Measurements from ENCODE around the gene GRAMD2B.
"Not testable (repeated sequence)": the region's sequence is repeated elsewhere in the genome, so short reads cannot be mapped to it uniquely, and the experiment has no call there.

GRAMD2B gene

DNA sequence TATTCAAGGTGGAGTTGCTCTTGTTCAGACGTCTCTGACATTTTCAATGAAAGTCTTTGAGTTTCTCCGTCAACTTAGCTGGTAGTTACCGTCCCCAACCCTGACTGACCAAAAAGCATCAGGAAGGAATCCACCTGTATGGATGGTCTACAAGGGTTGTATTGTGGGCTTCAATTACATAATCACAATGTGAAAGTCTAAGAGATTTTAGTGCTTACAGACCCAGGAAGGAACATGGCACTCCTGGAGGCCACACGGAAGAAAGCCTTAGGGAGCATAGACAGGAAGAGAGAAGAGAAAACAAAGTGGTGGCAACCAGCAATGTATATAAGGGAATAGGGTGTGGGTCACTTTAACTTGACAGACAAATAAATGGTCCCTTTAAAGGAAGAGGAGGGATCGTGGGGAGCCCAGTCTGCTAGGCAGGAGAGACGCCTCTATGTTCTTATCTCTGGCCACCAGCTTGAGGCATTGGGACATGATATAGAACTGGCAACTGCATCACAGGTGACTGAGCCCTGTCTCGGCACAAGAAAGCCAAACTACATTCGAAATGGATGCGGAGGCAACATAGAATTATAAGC lies 91.4 kb downstream of the GRAMD2B start:
- no peak for DNase-seq

DNA sequence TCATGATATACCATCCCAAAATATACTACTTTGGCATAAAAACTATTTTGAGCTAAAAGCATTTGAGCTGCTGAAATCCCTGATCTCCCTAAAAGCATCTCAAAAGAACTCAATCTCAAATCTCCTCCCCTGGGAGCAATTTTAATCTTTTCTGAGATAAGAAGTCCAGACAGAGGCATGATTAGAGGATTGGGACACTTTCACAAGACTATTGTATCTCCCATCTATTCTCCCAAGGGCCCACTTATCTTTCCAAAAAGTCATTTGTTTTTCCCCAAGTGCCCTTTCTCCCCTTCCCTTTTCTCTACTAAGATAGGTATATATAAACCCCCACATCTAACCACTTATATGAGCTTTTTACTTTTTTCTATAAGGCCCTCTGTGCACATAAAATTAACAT lies 92.1 kb downstream of the GRAMD2B start:
- no peak for DNase-seq

DNA sequence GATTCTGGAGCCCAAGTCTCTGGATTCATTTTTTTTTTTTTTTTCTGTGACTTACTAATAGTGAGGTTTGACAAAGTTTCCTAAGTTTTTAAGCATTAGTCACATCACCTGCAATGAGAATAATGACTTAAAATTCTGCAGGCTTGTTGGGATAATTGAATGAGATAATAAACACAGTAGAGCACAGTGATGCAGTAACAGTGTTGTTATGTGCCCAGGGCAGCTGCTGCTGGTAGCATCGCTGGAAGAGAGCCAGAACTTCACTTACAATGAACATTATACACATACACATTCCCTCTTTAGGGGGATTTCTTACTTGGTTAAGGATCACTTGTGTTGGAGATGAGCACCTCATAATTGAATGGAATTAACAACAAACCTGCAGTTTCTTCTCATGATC lies 92.9 kb downstream of the GRAMD2B start:
- no peak for DNase-seq

DNA sequence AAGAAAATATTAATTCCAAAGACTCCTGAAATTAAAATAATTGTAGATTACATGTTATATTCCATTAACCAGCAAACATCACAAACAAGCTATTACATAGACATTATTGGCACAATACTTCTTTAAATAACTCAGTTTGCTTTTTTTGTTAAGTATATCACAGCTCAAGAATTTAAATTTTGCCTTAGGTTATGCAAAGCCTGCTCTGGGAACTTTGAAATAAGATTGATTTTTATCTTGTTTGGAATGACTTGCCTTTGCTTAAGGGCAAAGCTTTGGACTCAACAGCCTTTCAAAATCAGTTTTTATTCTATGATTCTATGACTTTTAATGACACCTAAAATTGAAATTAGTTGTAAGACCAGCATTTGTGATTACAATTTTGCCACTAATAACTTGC lies 93.6 kb downstream of the GRAMD2B start:
- no peak for DNase-seq

DNA sequence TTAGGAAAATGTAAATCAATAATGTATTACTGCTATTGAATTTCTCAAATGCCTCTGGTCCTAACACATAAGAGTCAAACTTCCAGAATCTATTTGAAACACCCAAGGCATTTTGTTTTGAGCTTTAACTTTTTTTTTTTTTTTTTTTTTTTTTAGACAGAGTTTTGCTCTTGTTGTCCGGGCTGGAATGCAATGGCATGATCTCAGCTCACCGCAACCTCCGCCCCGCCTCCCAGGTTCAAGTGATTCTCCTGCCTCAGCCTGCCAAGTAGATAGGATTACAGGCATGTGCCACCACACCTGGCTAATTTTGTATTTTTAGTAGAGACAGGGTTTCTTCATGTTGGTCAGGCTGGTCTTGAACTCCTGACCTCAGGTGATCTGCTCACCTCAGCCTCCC lies 96.0 kb downstream of the GRAMD2B start:
- not testable (repeated sequence) for DNase-seq

DNA sequence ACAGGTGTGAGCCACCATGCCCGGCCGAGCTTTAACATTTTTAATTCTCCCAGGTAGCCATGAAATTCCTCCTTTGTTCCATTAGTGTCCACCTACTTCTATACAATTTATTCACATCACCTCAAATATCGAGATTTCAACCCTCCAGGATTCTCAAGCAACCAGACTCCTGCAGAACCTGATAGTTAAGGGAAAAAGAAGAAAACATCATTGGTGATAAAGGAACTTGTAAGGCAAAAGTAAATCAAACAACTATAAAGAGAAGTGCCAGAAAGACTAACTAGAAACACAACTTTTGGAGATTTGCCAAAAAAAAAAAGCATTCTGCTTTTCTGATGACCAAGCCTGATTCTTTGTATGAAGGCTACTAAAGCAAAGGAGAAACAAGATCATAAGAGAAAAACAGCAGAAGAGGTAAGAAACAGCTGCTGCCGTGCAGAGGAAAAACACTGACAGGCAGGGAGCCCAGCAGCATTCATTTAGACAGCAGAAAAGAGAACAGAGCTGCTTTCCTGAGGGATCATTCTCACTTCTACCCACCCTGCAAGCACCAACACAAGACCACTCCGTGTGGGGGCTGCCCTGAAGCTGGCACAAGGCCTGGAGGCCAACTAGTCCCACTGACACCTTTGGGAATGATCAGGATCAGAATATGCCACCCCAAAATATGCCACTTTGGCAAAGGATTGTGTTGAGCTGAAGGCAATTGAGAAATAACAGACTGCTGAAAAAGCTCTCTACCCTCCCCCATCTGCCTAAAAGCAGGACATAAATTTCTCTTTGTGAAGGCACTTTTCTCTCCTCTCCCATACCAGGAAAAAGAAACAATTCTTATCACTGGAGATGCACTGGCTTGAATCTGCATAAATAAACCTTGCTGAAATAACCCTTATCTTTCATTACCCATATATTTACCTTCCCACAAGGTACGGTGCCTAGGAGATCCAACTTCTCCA lies 96.7 kb downstream of the GRAMD2B start:
- no peak for DNase-seq

DNA sequence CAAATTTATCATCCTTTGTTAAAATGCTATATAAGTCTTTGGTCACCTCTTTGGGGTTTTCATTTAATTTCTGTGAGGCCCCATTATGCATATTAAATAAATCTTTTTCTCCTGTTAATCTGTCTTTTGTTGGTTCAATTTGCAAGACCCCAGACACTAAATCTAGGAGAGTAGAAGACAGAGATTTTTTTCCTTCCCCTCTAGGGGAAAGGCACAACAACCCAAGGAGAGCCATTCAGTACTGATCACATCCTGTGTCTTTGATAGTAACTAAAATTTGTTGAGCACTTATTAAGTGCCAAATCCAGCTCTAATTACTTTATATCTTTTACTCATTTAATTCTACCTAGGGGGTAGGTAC lies 97.4 kb downstream of the GRAMD2B start:
- no peak for DNase-seq

DNA sequence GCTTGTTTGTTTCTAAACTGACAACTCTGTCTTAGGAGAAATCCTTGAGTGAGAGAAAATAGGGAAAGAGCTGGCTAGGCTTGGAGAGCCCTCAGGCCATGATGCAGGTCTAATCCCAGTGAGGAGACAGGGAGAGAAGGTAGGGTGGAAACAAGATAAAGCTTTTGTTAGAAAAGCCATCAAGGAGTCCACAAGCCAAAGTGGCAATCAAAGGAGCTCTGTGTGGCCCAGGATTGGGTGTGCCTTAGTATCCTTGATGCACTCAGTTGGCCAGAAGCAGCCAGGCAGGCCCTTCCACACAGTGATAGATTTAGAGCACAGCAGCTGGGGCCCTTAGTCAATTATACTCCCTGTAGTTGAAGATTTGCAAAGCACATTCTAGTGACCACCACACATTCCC lies 97.9 kb downstream of the GRAMD2B start:
- no peak for DNase-seq

DNA sequence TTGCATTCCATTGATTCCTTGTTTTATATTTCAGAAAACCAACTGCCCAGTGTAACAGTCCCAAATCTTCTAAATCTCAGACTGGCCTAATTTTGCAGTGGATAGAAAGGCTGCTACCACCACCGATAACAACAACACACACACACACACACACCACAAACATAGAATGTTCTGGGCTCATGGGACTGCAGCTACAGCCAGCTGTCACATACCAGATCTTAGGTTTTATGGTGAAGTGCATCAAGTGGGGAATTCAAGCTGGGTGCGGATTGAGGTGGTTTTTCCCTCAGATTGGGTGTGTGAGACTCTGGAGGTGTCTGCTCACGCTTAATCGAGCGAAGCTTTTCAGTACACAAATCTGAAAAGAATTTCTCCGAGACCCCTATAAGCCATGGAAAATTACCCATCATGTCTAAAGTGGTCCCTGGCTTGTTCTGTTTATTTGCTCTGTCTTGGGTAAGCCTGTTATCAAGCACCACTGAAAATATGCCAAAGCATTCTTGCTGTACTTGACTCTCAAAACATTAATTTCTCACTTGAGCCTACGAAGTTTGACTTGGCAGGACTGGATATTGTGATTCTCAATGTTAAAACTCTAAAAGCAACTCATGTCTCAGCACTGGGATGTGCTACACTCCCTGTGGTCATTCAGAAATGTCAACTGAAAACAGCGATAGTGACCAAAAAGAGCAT lies 100.8 kb downstream of the GRAMD2B start:
- no peak for DNase-seq

DNA sequence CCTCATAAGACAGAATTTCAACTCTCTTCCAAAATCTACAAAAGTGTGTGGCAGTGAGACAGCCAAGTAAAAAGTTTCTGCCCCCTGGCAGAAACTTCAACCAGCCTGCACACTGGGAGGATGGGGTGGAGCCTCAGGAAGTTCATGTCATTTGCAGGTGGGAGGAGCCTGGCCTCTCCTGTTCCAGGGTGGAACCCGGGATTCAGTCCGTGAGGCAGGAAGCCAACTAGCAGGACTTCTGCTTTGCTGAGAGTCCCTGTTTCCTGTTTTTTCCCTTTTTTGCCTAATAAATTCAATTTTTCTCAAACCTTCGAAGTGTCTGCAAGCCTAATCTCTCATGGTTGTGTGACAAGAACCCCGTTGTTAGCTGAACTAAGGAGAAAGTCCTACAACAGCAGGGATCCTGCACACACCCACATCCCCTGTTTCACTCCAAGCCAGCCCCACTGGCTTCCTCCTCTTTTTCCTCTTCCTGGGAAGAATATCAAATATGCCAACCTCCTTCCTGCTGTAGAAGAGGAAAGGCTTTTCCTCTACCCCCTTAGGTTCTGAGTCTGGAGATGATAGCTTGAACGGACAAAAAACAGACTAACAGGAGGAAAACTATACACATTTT lies 102.5 kb downstream of the GRAMD2B start:
- DNase-seq = no peak

DNA sequence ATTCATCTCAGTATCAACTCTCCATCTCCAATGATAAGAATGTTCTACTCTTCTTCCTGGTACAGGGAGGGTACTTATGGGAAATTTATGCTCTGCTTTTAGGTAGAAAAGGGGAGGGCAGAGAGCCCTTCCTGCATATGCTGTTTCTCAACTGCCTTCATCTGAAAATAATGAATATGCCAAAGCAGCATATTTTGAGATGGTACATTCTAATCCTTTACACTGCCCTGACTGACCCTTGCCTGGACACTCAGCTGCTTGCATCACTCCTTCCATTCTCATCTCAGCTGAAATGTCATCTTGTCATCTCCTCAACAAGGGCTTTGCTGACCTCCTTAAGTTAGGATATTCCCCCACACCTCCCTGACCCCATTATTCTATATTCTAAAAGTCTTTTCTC lies 103.3 kb downstream of the GRAMD2B start:
- DNase-seq = no peak

DNA sequence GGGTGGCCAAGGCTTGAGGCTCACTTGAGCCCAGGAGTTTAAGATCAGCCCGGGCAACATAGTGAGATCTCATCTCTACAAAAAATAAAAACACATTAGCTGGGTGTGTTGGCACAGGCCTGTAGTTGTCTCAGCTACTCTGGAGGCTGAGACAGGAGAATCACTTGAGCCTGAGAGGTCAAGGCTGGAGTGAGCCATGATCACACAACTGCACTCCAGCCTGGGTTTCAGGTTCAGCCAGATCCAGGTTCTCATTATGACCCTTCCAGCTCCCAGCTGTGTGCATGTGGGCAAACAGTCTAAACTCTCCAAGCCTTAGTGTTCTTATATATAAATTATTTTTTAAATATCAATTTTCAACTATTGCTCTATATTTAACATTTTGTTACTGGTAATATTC lies 103.9 kb downstream of the GRAMD2B start:
- DNase-seq = no peak

DNA sequence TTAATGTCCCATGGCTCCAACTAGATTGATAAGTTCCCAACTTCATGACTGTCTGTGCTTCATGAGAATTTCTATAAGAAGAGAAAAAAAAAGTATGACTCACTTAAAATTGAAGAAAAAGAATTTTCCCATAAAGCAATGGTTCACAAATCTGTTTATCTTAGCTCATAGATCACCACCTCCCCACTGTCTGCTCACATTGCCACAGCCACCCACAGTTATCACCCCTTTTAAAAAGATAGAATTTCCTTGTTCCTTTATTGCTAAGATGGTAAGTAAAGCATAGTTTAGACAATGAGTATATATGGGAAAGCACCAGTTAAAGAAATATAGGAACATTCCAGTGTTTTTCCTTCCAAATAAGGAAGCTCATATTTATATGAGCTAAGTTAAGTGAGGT lies 104.7 kb downstream of the GRAMD2B start:
- no peak for DNase-seq

DNA sequence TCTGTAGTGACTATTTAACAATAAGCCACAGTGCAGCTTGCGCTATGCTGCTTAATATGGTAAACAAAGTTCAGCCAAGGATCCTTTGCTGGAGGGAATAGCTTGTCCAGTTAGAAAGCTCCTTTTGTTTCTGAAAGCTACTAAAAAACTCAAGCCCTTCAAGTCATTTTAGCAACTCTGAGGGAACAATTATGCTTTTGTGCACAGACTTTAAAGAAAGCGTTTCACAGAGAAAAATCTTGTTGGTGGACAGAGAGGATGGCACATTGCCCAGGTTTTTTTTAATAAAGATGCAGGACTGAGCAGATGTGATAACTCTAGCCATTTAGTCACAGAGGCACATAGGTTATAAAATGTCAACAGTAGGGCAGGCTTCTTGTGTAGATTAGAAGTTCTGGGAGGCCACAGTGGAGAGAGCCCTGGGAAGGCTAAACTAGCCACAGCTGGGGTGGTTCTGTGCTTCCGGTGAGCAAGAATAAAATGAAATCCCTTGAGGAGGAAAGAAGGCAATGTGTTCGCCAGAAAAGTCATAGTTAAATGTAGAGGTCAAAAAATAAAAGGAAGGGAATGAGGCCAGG lies 108.4 kb downstream of the GRAMD2B start:
- no peak for DNase-seq

DNA sequence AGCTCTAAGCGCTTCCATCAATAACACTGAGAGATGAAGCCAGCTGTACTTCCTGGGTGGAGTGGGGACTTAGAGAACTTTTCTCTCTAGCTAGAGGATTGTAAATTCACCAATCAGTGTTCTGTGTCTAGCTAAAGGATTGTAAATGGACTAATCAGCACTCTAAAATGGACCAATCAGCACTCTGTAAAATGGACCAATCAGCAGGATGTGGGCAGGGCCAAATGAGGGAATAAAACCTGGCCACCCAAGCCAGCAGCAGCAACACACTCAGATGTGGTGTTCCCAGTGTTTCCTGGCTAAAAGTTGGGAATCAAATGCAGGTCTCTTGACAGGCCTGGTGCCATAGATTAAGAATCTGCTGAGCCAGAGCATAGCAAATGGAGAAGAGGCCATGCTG lies 111.3 kb downstream of the GRAMD2B start:
- no peak for DNase-seq

DNA sequence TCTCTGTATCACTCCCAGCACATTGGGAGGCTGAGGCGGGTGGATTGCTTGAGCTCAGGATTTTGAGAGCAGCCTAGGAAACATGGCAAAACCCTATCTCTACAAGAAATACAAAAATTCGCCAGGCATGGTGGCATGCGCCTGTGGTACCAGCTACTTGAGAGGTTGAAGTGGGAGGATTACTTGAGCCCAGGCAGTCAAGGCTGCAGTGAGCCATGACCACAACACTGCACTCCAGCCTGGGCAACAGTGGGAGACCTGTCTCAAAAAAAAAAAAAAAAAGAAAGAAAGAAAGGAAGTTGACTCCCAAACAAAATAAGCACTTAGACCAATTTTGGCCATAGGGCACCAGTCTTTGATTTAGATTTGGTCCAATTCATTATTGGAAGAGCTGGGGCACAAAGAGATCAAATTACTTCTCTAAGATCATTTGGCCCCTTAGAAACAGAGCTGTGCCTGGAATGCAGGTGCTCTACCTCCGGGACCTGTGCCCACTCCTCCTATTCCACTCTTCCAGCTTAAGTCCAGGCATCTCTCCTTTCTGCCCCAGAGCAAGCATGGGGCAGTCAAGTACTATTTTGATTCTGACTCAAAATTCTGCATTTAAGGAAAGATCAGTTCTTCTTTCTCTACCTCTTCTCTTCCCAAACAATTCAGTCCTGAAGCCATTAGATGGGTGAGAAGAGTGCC lies 112.8 kb downstream of the GRAMD2B start:
- DNase-seq = no peak

DNA sequence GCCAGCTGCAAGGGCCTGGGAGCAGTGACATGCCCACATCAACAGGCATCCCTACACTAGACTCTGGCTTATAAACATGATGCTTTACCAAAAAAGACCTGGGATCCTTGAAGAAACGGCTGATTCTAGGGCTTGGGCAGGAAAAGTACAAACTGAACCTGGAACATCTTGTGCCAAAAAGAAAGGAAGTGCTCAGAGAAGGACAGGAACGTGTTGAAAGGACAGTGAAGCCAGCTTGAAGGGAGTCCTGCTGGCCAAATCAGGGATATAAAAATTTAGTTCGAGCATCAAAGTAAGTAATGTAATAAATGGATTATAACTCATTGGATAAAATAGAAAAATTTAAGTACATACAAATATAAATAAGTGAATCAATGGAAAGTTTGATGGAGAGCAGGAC lies 113.7 kb downstream of the GRAMD2B start:
- no peak for DNase-seq

DNA sequence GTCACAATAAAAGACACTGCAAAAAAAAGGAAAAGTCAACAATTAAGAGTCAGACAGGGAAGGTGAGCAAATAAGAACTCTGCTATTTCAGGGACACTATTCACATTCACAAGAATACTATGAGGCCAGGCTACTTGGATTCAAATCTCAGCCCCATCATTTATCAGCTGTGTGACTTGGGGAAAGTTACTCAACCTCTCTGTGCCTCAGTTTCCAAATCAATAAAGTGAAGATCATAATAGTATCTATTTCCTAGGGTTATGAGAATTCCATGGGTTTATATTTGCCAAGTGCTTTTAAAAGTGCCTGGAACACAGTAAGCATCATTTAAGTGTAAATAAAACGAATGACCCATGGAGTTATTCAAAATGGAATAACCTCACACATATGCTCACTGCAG lies 115.4 kb downstream of the GRAMD2B start:
- DNase-seq = no peak

DNA sequence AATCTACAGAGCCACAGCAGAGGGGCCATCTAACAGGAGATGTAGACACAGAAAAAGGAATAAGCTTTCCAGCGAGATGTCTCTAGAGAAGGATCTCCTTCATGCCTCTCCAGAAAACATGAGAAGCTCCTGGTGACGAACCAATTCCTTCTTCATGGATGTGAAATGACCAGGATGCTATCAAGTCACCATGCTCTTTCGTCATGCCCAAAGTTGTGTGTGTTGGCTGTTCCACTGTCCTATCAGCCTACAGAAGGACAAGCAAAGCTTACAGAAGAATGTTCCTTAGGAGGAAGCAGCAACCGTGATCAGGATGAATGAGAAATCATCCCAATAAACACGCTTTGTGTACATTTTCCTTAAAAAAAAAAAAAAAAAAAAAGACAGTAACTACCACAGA lies 117.4 kb downstream of the GRAMD2B start:
- DNase-seq = no peak

DNA sequence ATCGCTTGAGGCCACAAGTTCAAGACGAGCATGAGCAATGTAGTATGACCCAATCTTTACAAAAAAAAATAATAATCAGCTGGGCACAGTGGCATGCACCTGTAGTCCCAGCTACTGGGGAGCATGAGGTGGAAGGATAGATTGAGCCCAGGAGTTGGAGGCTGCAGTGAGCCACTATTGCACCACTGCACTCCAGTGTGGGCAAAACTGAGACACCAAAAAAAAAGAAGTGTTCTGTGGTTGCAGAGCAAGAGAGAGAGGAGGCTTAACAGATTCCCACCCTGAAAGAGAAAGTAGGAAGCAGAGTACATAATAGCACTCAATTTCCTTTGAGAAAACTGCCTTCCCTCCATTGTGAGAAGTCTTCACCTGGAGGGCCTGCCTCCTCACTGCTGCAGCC lies 119.2 kb downstream of the GRAMD2B start:
- DNase-seq = no peak

DNA sequence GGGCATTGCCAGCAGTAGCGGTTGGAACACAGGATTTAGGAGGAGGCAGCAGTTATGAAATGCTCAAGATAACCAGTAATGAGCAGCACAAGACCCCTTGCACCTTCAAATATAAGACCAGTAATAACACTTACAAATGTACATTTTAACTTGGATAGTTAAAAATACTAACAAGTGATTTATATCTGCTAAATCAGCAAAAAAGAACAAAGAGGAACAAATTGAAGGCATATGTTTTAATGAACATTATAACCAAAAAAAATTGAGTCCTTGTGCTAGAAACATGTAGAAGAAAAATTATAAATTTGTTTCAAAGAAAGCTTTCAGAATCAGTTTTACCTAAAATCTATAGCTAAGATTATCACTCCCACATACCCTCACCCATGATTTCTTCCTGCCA lies 119.8 kb downstream of the GRAMD2B start:
- DNase-seq = no peak

DNA sequence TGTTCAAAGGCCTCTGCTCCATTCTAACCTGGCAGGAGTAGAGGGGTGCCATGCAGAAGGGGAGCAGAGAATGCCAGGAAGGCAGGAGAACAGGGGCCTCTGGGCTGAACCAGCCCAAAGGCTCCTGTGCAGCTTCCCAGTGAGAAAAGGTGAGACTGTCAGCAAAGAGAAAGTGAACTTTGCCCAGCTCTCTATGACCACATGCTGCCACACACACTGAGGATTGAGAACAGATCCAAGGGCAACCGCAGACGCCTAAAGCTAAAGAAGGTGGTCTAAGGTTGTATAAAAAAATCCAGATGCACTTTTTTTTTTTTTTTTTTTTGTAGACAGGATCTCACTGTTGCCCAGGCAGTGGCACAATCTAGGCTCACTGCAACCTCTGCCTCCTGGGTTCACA lies 120.5 kb downstream of the GRAMD2B start:
- DNase-seq = no peak

Data from CD4-positive, alpha-beta T cell treated with Interleukin-17A for 4 hours (primary cell).